ENCODE results near the gene CCNB1.

DNA sequence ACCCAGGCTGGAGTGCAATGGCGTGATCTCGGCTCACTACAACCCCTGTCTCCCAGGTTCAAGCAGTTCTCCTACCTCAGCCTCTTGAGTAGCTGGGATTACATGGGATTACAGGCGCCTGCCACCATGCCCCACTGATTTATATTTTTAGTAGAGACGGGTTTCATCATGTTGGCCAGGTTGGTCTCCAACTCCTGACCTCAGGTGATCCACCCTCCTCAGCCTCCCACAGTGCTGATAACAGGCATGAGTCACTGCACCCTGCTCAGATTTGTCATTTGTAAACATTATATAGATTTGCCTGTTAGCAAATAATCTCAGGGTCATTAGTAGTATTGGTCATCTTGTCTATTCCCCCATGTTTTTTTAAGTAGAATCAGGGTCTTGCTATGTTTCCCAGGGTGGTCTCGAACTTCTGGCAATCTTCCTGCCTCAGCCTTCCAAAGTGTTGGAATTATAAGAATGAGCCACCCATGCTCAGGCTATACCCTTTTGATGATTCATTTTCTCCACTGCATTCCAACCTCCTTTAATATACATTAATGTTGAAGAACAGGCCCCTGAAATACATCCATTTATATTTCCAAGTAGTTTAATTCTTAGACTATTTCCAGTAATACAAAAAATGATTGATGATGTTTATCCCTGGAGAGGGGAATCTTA, 39.7 kb downstream of the CCNB1 start:
- TF ChIP-seq, protein P1, sequence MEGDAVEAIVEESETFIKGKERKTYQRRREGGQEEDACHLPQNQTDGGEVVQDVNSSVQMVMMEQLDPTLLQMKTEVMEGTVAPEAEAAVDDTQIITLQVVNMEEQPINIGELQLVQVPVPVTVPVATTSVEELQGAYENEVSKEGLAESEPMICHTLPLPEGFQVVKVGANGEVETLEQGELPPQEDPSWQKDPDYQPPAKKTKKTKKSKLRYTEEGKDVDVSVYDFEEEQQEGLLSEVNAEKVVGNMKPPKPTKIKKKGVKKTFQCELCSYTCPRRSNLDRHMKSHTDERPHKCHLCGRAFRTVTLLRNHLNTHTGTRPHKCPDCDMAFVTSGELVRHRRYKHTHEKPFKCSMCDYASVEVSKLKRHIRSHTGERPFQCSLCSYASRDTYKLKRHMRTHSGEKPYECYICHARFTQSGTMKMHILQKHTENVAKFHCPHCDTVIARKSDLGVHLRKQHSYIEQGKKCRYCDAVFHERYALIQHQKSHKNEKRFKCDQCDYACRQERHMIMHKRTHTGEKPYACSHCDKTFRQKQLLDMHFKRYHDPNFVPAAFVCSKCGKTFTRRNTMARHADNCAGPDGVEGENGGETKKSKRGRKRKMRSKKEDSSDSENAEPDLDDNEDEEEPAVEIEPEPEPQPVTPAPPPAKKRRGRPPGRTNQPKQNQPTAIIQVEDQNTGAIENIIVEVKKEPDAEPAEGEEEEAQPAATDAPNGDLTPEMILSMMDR (IDR thresholded peaks at IDR 0.05), result no peak
- TF ChIP-seq POLR2AphosphoS5 (IDR thresholded peaks at IDR 0.05) (no peak), POLR2A (IDR thresholded peaks at IDR 0.05) (no peak)

Measured in breast epithelium (tissue), 3 donors.